IMR-90 (cell line): ENCODE data around the gene MAGI2. TPM values are rescaled to one million over a fixed set of nuclear protein-coding genes. Genes with fewer than 3 reads are reported as not detected.

Experiments
- ATAC-seq: fragments of 200-7000 bp; cut with Tn5 transposase; 2 replicates; pipeline ENCODE4 v1.9.1; 2020; ENCODE audit warnings: low read depth, mild to moderate bottlenecking, moderate library complexity
- BruUV-seq: library from RNA; stranded (reverse); fragments of 400-500 nt; replicated peaks from 2 replicates; lab custom pipeline; 2021; lab: Mats Ljungman, UMichigan
- CTCF ChIA-PET: fragments of 300-600 bp; formaldehyde crosslinking; extraction: SDS; loops from one replicate; lab custom pipeline; 2021; ENCODE audit warnings: antibody characterized with exemption; lab: Yijun Ruan, JAX
- POLR2A ChIA-PET: fragments of 300-600 bp; sonication (Branson Sonifier 250); formaldehyde crosslinking; loops from one replicate; lab custom pipeline; 2022; ENCODE audit warnings: antibody characterized with exemption; ENCODE audit not compliant: unreplicated experiment; lab: Charles Lee
- DNase-seq: peaks from one replicate; pipeline ENCODE4 v3.0.0; 2013
- H2AFZ ChIP-seq: replicated peaks from 2 replicates; pipeline ENCODE3; 2013; ENCODE audit warnings: low read length, mild to moderate bottlenecking; ENCODE audit not compliant: poor library complexity
- H2AK5ac ChIP-seq: 2 replicates; pipeline ENCODE4 v1.6.1; 2013; ENCODE audit warnings: low read depth, low read length, inconsistent platforms
- H2AK9ac ChIP-seq: replicated peaks from 2 replicates; pipeline ENCODE3; 2013; ENCODE audit warnings: mild to moderate bottlenecking, low read depth, low read length, moderate library complexity; ENCODE audit not compliant: poor library complexity
- H2BK120ac ChIP-seq: 2 replicates; pipeline ENCODE4 v1.6.1; 2013; ENCODE audit warnings: low read depth, low read length, inconsistent platforms
- H2BK15ac ChIP-seq: 3 replicates; pipeline ENCODE4 v1.6.1; 2013; ENCODE audit warnings: low read depth, low read length, inconsistent platforms
- H2BK20ac ChIP-seq: 2 replicates; pipeline ENCODE4 v1.6.1; 2013; ENCODE audit warnings: low read depth, mild to moderate bottlenecking, inconsistent platforms, low read length, moderate library complexity
- H2BK5ac ChIP-seq: 2 replicates; pipeline ENCODE4 v1.6.1; 2013; ENCODE audit warnings: mild to moderate bottlenecking, low read depth, low read length, inconsistent platforms; ENCODE audit not compliant: poor library complexity, severe bottlenecking
- H3K14ac ChIP-seq: replicated peaks from 2 replicates; pipeline ENCODE4 v1.6.1; 2013; ENCODE audit warnings: low read depth, low read length, inconsistent platforms
- H3K18ac ChIP-seq: 2 replicates; pipeline ENCODE4 v1.6.1; 2013; ENCODE audit warnings: low read depth, low read length, control low read depth
- H3K23ac ChIP-seq: 2 replicates; pipeline ENCODE4 v1.6.1; 2013; ENCODE audit warnings: low read depth, low read length, inconsistent platforms
- H3K27ac ChIP-seq: 2 replicates; pipeline ENCODE4 v1.5.1; 2013; ENCODE audit warnings: mild to moderate bottlenecking, control low read depth, low read length; ENCODE audit not compliant: insufficient read depth
- H3K27me3 ChIP-seq: 2 replicates; pipeline ENCODE4 v1.6.1; 2013; ENCODE audit warnings: low read length; ENCODE audit not compliant: control insufficient read depth, insufficient read depth
- H3K36me3 ChIP-seq: 2 replicates; pipeline ENCODE4 v1.6.1; 2013; ENCODE audit warnings: low read length, mixed read lengths; ENCODE audit not compliant: control insufficient read depth, insufficient read depth
- H3K4ac ChIP-seq: 2 replicates; pipeline ENCODE4 v1.6.1; 2013; ENCODE audit warnings: low read depth, low read length, inconsistent platforms
- H3K4me1 ChIP-seq: 2 replicates; pipeline ENCODE4 v1.6.1; 2013; ENCODE audit warnings: low read length, mixed read lengths; ENCODE audit not compliant: control insufficient read depth, insufficient read depth
- H3K4me2 ChIP-seq: 2 replicates; pipeline ENCODE4 v1.6.1; 2013; ENCODE audit warnings: low read depth, mild to moderate bottlenecking, control low read depth, low read length, moderate library complexity
- H3K4me3 ChIP-seq: 2 replicates; pipeline ENCODE4 v1.5.1; 2013; ENCODE audit warnings: low read depth, mild to moderate bottlenecking, control low read depth, low read length, moderate library complexity; ENCODE audit not compliant: insufficient read depth
- H3K56ac ChIP-seq: 2 replicates; pipeline ENCODE4 v1.6.1; 2013; ENCODE audit warnings: low read length, inconsistent platforms; ENCODE audit not compliant: insufficient read depth; ENCODE audit errors: extremely low read depth
- H3K79me1 ChIP-seq, 2 experiments: 2 replicates each; pipeline ENCODE4 v1.6.1; 2013; ENCODE audit warnings: low read length in 2 of 2, inconsistent platforms in 1 of 2, low read depth in 1 of 2
- H3K9ac ChIP-seq: 2 replicates; pipeline ENCODE4 v1.6.1; 2013; ENCODE audit warnings: low read depth, low read length, control low read depth
- H3K9me1 ChIP-seq: 2 replicates; pipeline ENCODE4 v1.6.1; 2013; ENCODE audit warnings: low read length, inconsistent platforms; ENCODE audit not compliant: insufficient read depth
- H3K9me3 ChIP-seq: 2 replicates; pipeline ENCODE4 v1.6.1; 2013; ENCODE audit warnings: low read length; ENCODE audit not compliant: control insufficient read depth, insufficient read depth
- H4K20me1 ChIP-seq: 2 replicates; pipeline ENCODE4 v1.6.1; 2013; ENCODE audit warnings: low read length, inconsistent platforms; ENCODE audit not compliant: insufficient read depth
- H4K5ac ChIP-seq: 2 replicates; pipeline ENCODE4 v1.6.1; 2013; ENCODE audit warnings: mild to moderate bottlenecking, low read depth, low read length, control low read depth
- H4K8ac ChIP-seq, 2 experiments: 2 replicates each; pipeline ENCODE4 v1.6.1; 2013; ENCODE audit warnings: low read depth in 2 of 2, low read length in 2 of 2, control low read depth in 1 of 2, inconsistent platforms in 1 of 2
- H4K91ac ChIP-seq: 2 replicates; pipeline ENCODE4 v1.6.1; 2013; ENCODE audit warnings: low read depth, low read length, inconsistent platforms; ENCODE audit not compliant: insufficient read depth
- CEBPB ChIP-seq: IDR thresholded peaks from 2 replicates; pipeline ENCODE4 v1.6.1; 2012; ENCODE audit warnings: low read depth, low read length, improper control_type of control experiment
- CHD1 ChIP-seq: IDR thresholded peaks from 2 replicates; pipeline ENCODE4 v1.6.1; 2012; ENCODE audit warnings: low read depth, low read length, improper control_type of control experiment
- CTCF ChIP-seq: conservative IDR thresholded peaks from 2 replicates; pipeline ENCODE4 v1.5.1; 2012; ENCODE audit warnings: mild to moderate bottlenecking, low read depth, low read length, improper control_type of control experiment
- FOS ChIP-seq: fragments of 150-350 bp; IDR thresholded peaks from 2 replicates; pipeline ENCODE4 v1.6.1; 2016; ENCODE audit warnings: low read depth, low read length
- MAFK ChIP-seq: IDR thresholded peaks from 2 replicates; pipeline ENCODE4 v1.6.1; 2012; ENCODE audit warnings: low read depth, low read length, improper control_type of control experiment
- WGBS, 2 experiments: methylation state at CpG; one replicate each; pipeline versions ENCODE4 v1.1.5 to v1.1.7; 2013; ENCODE audit warnings: missing lambda C conversion rate in 2 of 2; ENCODE audit not compliant: insufficient read length in 1 of 2; ENCODE audit errors: extremely low coverage in 2 of 2; 5-methylcytosine and 5-hydroxymethylcytosine counted together
- dilution Hi-C: fragments of 300-500 bp; cut with HindIII; formaldehyde crosslinking; loops from one replicate; pipeline ENCODE4 v1.14.3; 2018; ENCODE audit warnings: low sequenced_read_pairs; ENCODE audit not compliant: unreplicated experiment
- in situ Hi-C: fragments of 300-500 bp; cut with MboI; formaldehyde crosslinking; loops from 3 replicates; pipeline ENCODE4 v1.14.3; 2019; ENCODE audit warnings: low sequenced_read_pairs, inconsistent platforms, mixed read lengths
- intact Hi-C: fragments of 100-400 bp; cut with micrococcal nuclease; formaldehyde crosslinking; loops from 2 replicates; pipeline ENCODE4 v1.10.0; 2022
- polyA plus RNA-seq, 3 experiments: library from polyadenylated mRNA; depleted of rRNA; stranded (reverse); fragments of >200 nt; gene quantifications; 2 replicates each; pipeline ENCODE4 v1.2.3, GENCODE V29; 2012; ENCODE audit warnings: low replicate concordance in 1 of 3
- total RNA-seq: library from RNA; depleted of rRNA; stranded (reverse); fragments of >200 nt; gene quantifications from 2 replicates; pipeline ENCODE4 v1.2.3, GENCODE V29; 2012

Gene MAGI2
- total and polyA plus RNA-seq, 2 of the 4 experiments (the other 2 are of a cell fraction): 2.5 to 17.9 TPM

GRCh38 chr7:78149787-78150186 is 1303.7 kb downstream of the MAGI2 start:
- no peak overlapping the region for H3K9ac ChIP-seq
- no peaks in the 10 kb centered on the region for H3K9me3 ChIP-seq
- H2AK9ac ChIP-seq: no peak overlapping the region
- no peak overlapping the region for H2BK20ac ChIP-seq
- no peak overlapping the region for H2BK15ac ChIP-seq
- TF ChIP-seq CEBPB (peak; percentile 74), FOS (peak; percentile 52; the same call in 1 of the 2 replicates), MAFK (peak; percentile 52), CHD1 (no peak), CTCF (no peak)
- in situ Hi-C loops: loop anchor here (25.0 kb wide), 1 partner anchor 788 kb away; no protein-coding TSS in a partner anchor
- peak; percentile 85 for DNase-seq
- intact Hi-C loops: no loop called here
- 0 out of 2 replicates have a peak overlapping the region, but pooled peaks have one; percentile 16 for H3K14ac ChIP-seq
- CTCF ChIA-PET: no interaction called here
- H2BK120ac ChIP-seq: no peak overlapping the region
- H3K18ac ChIP-seq: peak overlapping the region; percentile 38; the same call in 1 of the 2 replicates
- ATAC-seq: peak; percentile 77
- peaks cover 8% of the 10 kb centered on the region; the same call in 1 of the 2 replicates for H3K9me1 ChIP-seq
- BruUV-seq: no TSS peak
- peak overlapping the region; percentile 20; the same call in 1 of the 2 replicates for H3K4me2 ChIP-seq
- H3K27ac ChIP-seq: no peak overlapping the region
- no CpG with 5 or more reads among the region's 1 CpG for WGBS, 2 experiments
- H3K4me3 ChIP-seq: no peak overlapping the region
- no peaks in the 10 kb centered on the region for H4K20me1 ChIP-seq
- H2BK5ac ChIP-seq: peak overlapping the region; percentile 11
- POLR2A ChIA-PET: no interaction called here
- H3K4ac ChIP-seq: no peak overlapping the region
- H3K56ac ChIP-seq: no peak overlapping the region
- no peaks in the 10 kb centered on the region for H3K79me1 ChIP-seq
- peaks cover 10% of the 10 kb centered on the region for H3K4me1 ChIP-seq
- H3K23ac ChIP-seq: no peak overlapping the region
- no peak overlapping the region for H4K8ac ChIP-seq
- dilution Hi-C loops: no loop called here
- no peak overlapping the region for H2AFZ ChIP-seq
- H3K36me3 ChIP-seq: no peaks in the 10 kb centered on the region
- no peaks in the 10 kb centered on the region for H3K27me3 ChIP-seq
- H2AK5ac ChIP-seq: no peak overlapping the region
- no peak overlapping the region for H4K91ac ChIP-seq
- no peak overlapping the region for H4K5ac ChIP-seq
